HG03571 (cell line): ENCODE data around the gene RAP1GAP2.
"Not testable (repeated sequence)": the region's sequence is repeated elsewhere in the genome, so short reads cannot be mapped to it uniquely, and the experiment has no call there.

Experiments
- ATAC-seq: cut with Tn5 transposase; IDR thresholded peaks from one replicate; pipeline ENCODE4 v1.9.1; 2021; ENCODE audit not compliant: unreplicated experiment

RAP1GAP2 gene

GRCh38 chr17:3012926-3013581 lies 216.8 kb downstream of the RAP1GAP2 start:
- ATAC-seq = no peak

GRCh38 chr17:3015890-3016289 lies 219.7 kb downstream of the RAP1GAP2 start:
- no peak for ATAC-seq

GRCh38 chr17:3017936-3018335 lies 221.7 kb downstream of the RAP1GAP2 start:
- ATAC-seq = no peak

GRCh38 chr17:3019761-3020160 lies 223.5 kb downstream of the RAP1GAP2 start:
- ATAC-seq = no peak

- no peak for ATAC-seq
These were observed 224.1 kb downstream of the RAP1GAP2 start for GRCh38 chr17:3020381-3020780.

GRCh38 chr17:3022197-3022596 lies 226.0 kb downstream of the RAP1GAP2 start:
- no peak for ATAC-seq

- no peak for ATAC-seq
These were observed 228.1 kb downstream of the RAP1GAP2 start for GRCh38 chr17:3024346-3024745.

GRCh38 chr17:3025421-3026124 lies 229.3 kb downstream of the RAP1GAP2 start:
- ATAC-seq = no peak

GRCh38 chr17:3026125-3026855 lies 230.1 kb downstream of the RAP1GAP2 start:
- ATAC-seq = no peak

- ATAC-seq = no peak
These were observed 230.9 kb downstream of the RAP1GAP2 start for GRCh38 chr17:3026856-3027751.

GRCh38 chr17:3027786-3028532 lies 231.7 kb downstream of the RAP1GAP2 start:
- ATAC-seq = no peak

GRCh38 chr17:3029213-3029913 lies 233.1 kb downstream of the RAP1GAP2 start:
- ATAC-seq = no peak

GRCh38 chr17:3030096-3030495 lies 233.9 kb downstream of the RAP1GAP2 start:
- ATAC-seq = no peak

GRCh38 chr17:3030852-3031470 lies 234.7 kb downstream of the RAP1GAP2 start:
- not testable (repeated sequence) for ATAC-seq

- ATAC-seq = no peak
These were observed 236.3 kb downstream of the RAP1GAP2 start for GRCh38 chr17:3032258-3033247.

- ATAC-seq = no peak
These were observed 237.0 kb downstream of the RAP1GAP2 start for GRCh38 chr17:3033248-3033640.

GRCh38 chr17:3033741-3034577 lies 237.7 kb downstream of the RAP1GAP2 start:
- no peak for ATAC-seq
